ENCODE measurements around the gene PLCXD3.
"Not testable (repeated sequence)": the region's sequence is repeated elsewhere in the genome, so short reads cannot be mapped to it uniquely, and the experiment has no call there.

Gene PLCXD3

GRCh38 chr5:41510176-41510831 is at the start of gene PLCXD3:
TSS of gene PLCXD3 (minus strand) at chr5:41510601. CDS start at chr5:41510526, 75 bp downstream.
- peak; percentile 16 for DNase-seq (ENCODE audit: low spot score)

- DNase-seq (ENCODE audit: low spot score) = no peak
These were observed 48.8 kb upstream of the PLCXD3 start for GRCh38 chr5:41559184-41559583.

- DNase-seq (ENCODE audit: low spot score) = no peak
These were observed 47.9 kb upstream of the PLCXD3 start for GRCh38 chr5:41558295-41558694.

GRCh38 chr5:41547991-41548390 is 37.6 kb upstream of the PLCXD3 start:
- no peak for DNase-seq (ENCODE audit: low spot score)

- DNase-seq (ENCODE audit: low spot score) = no peak
These were observed 31.8 kb upstream of the PLCXD3 start for GRCh38 chr5:41542183-41542582.

- no peak for DNase-seq (ENCODE audit: low spot score)
These were observed 29.1 kb upstream of the PLCXD3 start for GRCh38 chr5:41539454-41539853.

GRCh38 chr5:41537581-41537980 is 27.2 kb upstream of the PLCXD3 start:
- DNase-seq (ENCODE audit: low spot score) = no peak

GRCh38 chr5:41532485-41532884 is 22.1 kb upstream of the PLCXD3 start:
- DNase-seq (ENCODE audit: low spot score) = no peak

- DNase-seq (ENCODE audit: low spot score) = peak; percentile 44
These were observed 16.9 kb upstream of the PLCXD3 start for GRCh38 chr5:41527201-41527779.

GRCh38 chr5:41526699-41527098 is 16.3 kb upstream of the PLCXD3 start:
- DNase-seq (ENCODE audit: low spot score) = no peak

GRCh38 chr5:41524174-41524573 is 13.8 kb upstream of the PLCXD3 start:
- no peak for DNase-seq (ENCODE audit: low spot score)

- DNase-seq (ENCODE audit: low spot score) = no peak
These were observed 11.9 kb upstream of the PLCXD3 start for GRCh38 chr5:41522193-41522786.

- no peak for DNase-seq (ENCODE audit: low spot score)
These were observed 9.4 kb upstream of the PLCXD3 start for GRCh38 chr5:41519801-41520200.

GRCh38 chr5:41517909-41518308 is 7.5 kb upstream of the PLCXD3 start:
- no peak for DNase-seq (ENCODE audit: low spot score)

- no peak for DNase-seq (ENCODE audit: low spot score)
These were observed 840 bp upstream of the PLCXD3 start for GRCh38 chr5:41511241-41511640.

- no peak for DNase-seq (ENCODE audit: low spot score)
These were observed 814 bp downstream of the PLCXD3 start for GRCh38 chr5:41509399-41510175.

- no peak for DNase-seq (ENCODE audit: low spot score)
These were observed 1.6 kb downstream of the PLCXD3 start for GRCh38 chr5:41508696-41509398.

GRCh38 chr5:41508186-41508585 is 2.2 kb downstream of the PLCXD3 start:
- no peak for DNase-seq (ENCODE audit: low spot score)

- no peak for DNase-seq (ENCODE audit: low spot score)
These were observed 2.9 kb downstream of the PLCXD3 start for GRCh38 chr5:41507501-41507900.

GRCh38 chr5:41503860-41504259 is 6.5 kb downstream of the PLCXD3 start:
- DNase-seq (ENCODE audit: low spot score) = no peak

- DNase-seq (ENCODE audit: low spot score) = no peak
These were observed 7.1 kb downstream of the PLCXD3 start for GRCh38 chr5:41503310-41503709.

- DNase-seq (ENCODE audit: low spot score) = not testable (repeated sequence)
These were observed 16.8 kb downstream of the PLCXD3 start for GRCh38 chr5:41493490-41494126.
